ENCODE measurements around the gene ACTR10.

- TF ChIP-seq EZH2 (IDR thresholded peaks at IDR 0.05; ENCODE audit: insufficient read depth, low read length), result no peak
- TF ChIP-seq, protein P1, sequence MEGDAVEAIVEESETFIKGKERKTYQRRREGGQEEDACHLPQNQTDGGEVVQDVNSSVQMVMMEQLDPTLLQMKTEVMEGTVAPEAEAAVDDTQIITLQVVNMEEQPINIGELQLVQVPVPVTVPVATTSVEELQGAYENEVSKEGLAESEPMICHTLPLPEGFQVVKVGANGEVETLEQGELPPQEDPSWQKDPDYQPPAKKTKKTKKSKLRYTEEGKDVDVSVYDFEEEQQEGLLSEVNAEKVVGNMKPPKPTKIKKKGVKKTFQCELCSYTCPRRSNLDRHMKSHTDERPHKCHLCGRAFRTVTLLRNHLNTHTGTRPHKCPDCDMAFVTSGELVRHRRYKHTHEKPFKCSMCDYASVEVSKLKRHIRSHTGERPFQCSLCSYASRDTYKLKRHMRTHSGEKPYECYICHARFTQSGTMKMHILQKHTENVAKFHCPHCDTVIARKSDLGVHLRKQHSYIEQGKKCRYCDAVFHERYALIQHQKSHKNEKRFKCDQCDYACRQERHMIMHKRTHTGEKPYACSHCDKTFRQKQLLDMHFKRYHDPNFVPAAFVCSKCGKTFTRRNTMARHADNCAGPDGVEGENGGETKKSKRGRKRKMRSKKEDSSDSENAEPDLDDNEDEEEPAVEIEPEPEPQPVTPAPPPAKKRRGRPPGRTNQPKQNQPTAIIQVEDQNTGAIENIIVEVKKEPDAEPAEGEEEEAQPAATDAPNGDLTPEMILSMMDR (IDR thresholded peaks at IDR 0.05; ENCODE audit: insufficient read depth, low read depth, low read length), result no peak
Observed at GRCh38 chr14:58249611-58250010, 49.7 kb downstream of the ACTR10 start.
